Suprapubic skin (tissue), 4 donors: ENCODE measurements around the gene GIT2. TPM values are rescaled to one million over a fixed set of nuclear protein-coding genes. Genes with fewer than 3 reads are reported as not detected.

Source experiments
- DNase-seq, 2 donors: peaks; one replicate each; pipeline ENCODE4 v3.0.0-alpha.2; 2019; ENCODE audit warnings: low spot score in 2 of 2
- H3K27ac ChIP-seq: fragments of 200-600 bp; sonication (generic); one replicate; pipeline ENCODE4 v1.5.1; 2019
- H3K27me3 ChIP-seq: fragments of 200-600 bp; sonication (generic); one replicate; pipeline ENCODE4 v1.5.1; 2019
- H3K36me3 ChIP-seq: fragments of 200-600 bp; sonication (generic); one replicate; pipeline ENCODE4 v1.5.1; 2019
- H3K4me1 ChIP-seq: fragments of 200-600 bp; sonication (generic); one replicate; pipeline ENCODE4 v1.5.1; 2019
- H3K4me3 ChIP-seq: fragments of 200-600 bp; sonication (generic); one replicate; pipeline ENCODE4 v1.5.1; 2019; ENCODE audit warnings: mild to moderate bottlenecking
- H3K9me3 ChIP-seq: fragments of 200-600 bp; sonication (generic); one replicate; pipeline ENCODE4 v1.5.1; 2019
- EP300 ChIP-seq: sonication (generic); formaldehyde crosslinking; IDR thresholded peaks from one replicate; pipeline ENCODE4 v1.6.1; 2017; ENCODE audit warnings: antibody characterized with exemption
- POLR2A ChIP-seq, 2 donors: fragments of 450-650 bp; IDR thresholded peaks; one replicate each; pipeline ENCODE4 v1.6.1; 2017; ENCODE audit warnings: antibody characterized with exemption in 2 of 2, mild to moderate bottlenecking in 2 of 2, moderate library complexity in 2 of 2
- POLR2AphosphoS5 ChIP-seq, 3 donors: sonication (generic); formaldehyde crosslinking; IDR thresholded peaks; one replicate each; pipeline ENCODE4 v1.6.1; 2017; ENCODE audit warnings: antibody characterized with exemption in 3 of 3
- WGBS: methylation state at CpG from one replicate; pipeline ENCODE4 v1.1.5; 2018; 5-methylcytosine and 5-hydroxymethylcytosine counted together
- total RNA-seq, 4 donors: library from RNA; depleted of rRNA; stranded (reverse); fragments of >200 nt; gene quantifications; one replicate each; pipeline ENCODE4 v1.1.0, GENCODE V29; 2016
- TF ChIP-seq, protein P1 (sequence below), 2 donors: fragments of 200-600 bp in 1 of 2; fragments of 450-650 bp in 1 of 2; sonication (generic) in 1 of 2; IDR thresholded peaks; one replicate each; pipeline ENCODE4 v1.5.1; 2016 to 2019; ENCODE audit warnings: antibody characterized with exemption in 2 of 2, mild to moderate bottlenecking in 1 of 2, moderate library complexity in 1 of 2

The GIT2 gene
- total RNA-seq, 4 donors from 2014 or later: 19.4 to 60.6 (median 35.0) TPM

DNA sequence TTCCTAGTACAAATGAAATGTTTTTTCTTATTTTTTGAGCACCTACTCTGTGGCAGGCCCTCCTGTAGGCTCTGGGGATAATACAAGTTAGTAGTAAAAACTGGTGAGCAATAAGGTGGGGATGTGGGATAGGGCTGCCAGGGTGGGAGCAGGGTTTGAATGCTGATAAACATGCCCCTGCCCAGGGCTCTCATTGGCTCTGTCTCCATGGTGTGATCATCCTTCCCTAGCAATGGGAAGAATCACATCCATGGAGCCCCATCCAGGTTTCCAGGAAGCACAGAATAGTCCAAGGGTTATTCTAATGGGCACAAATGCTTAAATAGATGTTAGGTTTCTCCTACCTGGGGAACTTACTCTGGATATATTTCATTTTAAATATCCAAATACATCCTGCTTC lies 45.5 kb downstream of the GIT2 start:
- Histone ChIP-seq H3K27ac (no peak overlapping the region), H3K4me3 (no peak overlapping the region), H3K27me3 (no peaks in the 10 kb centered on the region), H3K36me3 (peaks cover 83% of the 10 kb centered on the region), H3K4me1 (peaks cover 24% of the 10 kb centered on the region), H3K9me3 (no peaks in the 10 kb centered on the region)
- TF ChIP-seq, protein P1, sequence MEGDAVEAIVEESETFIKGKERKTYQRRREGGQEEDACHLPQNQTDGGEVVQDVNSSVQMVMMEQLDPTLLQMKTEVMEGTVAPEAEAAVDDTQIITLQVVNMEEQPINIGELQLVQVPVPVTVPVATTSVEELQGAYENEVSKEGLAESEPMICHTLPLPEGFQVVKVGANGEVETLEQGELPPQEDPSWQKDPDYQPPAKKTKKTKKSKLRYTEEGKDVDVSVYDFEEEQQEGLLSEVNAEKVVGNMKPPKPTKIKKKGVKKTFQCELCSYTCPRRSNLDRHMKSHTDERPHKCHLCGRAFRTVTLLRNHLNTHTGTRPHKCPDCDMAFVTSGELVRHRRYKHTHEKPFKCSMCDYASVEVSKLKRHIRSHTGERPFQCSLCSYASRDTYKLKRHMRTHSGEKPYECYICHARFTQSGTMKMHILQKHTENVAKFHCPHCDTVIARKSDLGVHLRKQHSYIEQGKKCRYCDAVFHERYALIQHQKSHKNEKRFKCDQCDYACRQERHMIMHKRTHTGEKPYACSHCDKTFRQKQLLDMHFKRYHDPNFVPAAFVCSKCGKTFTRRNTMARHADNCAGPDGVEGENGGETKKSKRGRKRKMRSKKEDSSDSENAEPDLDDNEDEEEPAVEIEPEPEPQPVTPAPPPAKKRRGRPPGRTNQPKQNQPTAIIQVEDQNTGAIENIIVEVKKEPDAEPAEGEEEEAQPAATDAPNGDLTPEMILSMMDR (IDR thresholded peaks at IDR 0.05): no peak
- TF ChIP-seq POLR2AphosphoS5 (IDR thresholded peaks at IDR 0.05) (no peak), EP300 (no peak), POLR2A (IDR thresholded peaks at IDR 0.05) (no peak)
- no peak for DNase-seq

- peaks cover 24% of the 10 kb centered on the region for H3K4me1 ChIP-seq
These were observed 47.1 kb downstream of the GIT2 start for GRCh38 chr12:109949089-109949488.

DNA sequence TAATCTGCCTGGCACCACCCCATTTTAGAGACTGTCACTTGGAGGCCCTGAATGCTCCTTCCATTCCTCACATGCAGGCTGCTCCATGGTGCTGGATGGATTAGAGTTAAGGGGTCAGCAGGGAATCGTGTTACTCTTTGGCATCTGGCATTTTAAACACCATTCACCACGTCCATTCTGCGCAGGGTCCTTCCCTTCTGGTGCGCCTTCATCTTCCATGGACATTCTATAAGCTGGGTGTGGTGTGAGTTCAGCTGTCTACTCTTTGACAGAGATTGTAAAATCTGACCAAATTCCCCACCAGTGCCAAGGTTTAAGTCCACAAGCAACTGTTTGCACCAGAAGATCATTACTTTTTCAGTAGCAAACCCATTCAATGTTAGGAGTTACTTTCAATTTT lies 47.8 kb downstream of the GIT2 start:
- H3K27ac ChIP-seq: no peak overlapping the region
- H3K4me1 ChIP-seq: peaks cover 24% of the 10 kb centered on the region
- no peak overlapping the region for H3K4me3 ChIP-seq
- no peaks in the 10 kb centered on the region for H3K27me3 ChIP-seq
- no peak for TF ChIP-seq EP300
- TF ChIP-seq, protein P1 (IDR thresholded peaks at IDR 0.05): no peak
- TF ChIP-seq POLR2AphosphoS5 (IDR thresholded peaks at IDR 0.05): no peak
- no peak for TF ChIP-seq POLR2A (IDR thresholded peaks at IDR 0.05)
- peaks cover 74% of the 10 kb centered on the region for H3K36me3 ChIP-seq
- no peaks in the 10 kb centered on the region for H3K9me3 ChIP-seq
- DNase-seq: no peak
- WGBS: 80% methylated on average over 4 of the region's 4 CpGs

More at GRCh38 chr12:109949089-109949488, 47.1 kb downstream of the GIT2 start:
- Histone ChIP-seq H3K9me3 (no peaks in the 10 kb centered on the region), H3K27ac (no peak overlapping the region), H3K4me3 (no peak overlapping the region), H3K36me3 (peaks cover 79% of the 10 kb centered on the region), H3K27me3 (no peaks in the 10 kb centered on the region)
- TF ChIP-seq POLR2A (IDR thresholded peaks at IDR 0.05): no peak
- TF ChIP-seq EP300: no peak
- TF ChIP-seq, protein P1 (IDR thresholded peaks at IDR 0.05): no peak
- no peak for TF ChIP-seq POLR2AphosphoS5 (IDR thresholded peaks at IDR 0.05)
- no peak for DNase-seq
- 65% methylated on average over 1 of the region's 1 CpG for WGBS

GRCh38 chr12:109947521-109947920 lies 48.6 kb downstream of the GIT2 start:
- no peak for DNase-seq
- 44% methylated on average over 3 of the region's 3 CpGs for WGBS
- H3K36me3 ChIP-seq: peaks cover 68% of the 10 kb centered on the region
- no peak for TF ChIP-seq POLR2A (IDR thresholded peaks at IDR 0.05)
- TF ChIP-seq, protein P1 (IDR thresholded peaks at IDR 0.05): no peak
- H3K27me3 ChIP-seq: no peaks in the 10 kb centered on the region
- peaks cover 24% of the 10 kb centered on the region for H3K4me1 ChIP-seq
- H3K9me3 ChIP-seq: no peaks in the 10 kb centered on the region
- peak overlapping the region; percentile 43 for H3K27ac ChIP-seq
- H3K4me3 ChIP-seq: no peak overlapping the region

- H3K36me3 ChIP-seq: peaks cover 64% of the 10 kb centered on the region
- no peak for TF ChIP-seq POLR2A (IDR thresholded peaks at IDR 0.05)
- no peak for TF ChIP-seq POLR2AphosphoS5 (IDR thresholded peaks at IDR 0.05)
- TF ChIP-seq EP300: no peak
- TF ChIP-seq, protein P1 (IDR thresholded peaks at IDR 0.05): no peak
- H3K4me1 ChIP-seq: peaks cover 24% of the 10 kb centered on the region
These were observed 49.3 kb downstream of the GIT2 start for GRCh38 chr12:109946913-109947312.

More at GRCh38 chr12:109946913-109947312, 49.3 kb downstream of the GIT2 start:
- H3K9me3 ChIP-seq: no peaks in the 10 kb centered on the region
- peak overlapping the region; percentile 20 for H3K27ac ChIP-seq
- H3K4me3 ChIP-seq: no peak overlapping the region
- no peak for DNase-seq
- WGBS: 79% methylated on average over 9 of the region's 9 CpGs
- H3K27me3 ChIP-seq: no peaks in the 10 kb centered on the region
